ENCODE measurements around the gene EIF3L.

DNA sequence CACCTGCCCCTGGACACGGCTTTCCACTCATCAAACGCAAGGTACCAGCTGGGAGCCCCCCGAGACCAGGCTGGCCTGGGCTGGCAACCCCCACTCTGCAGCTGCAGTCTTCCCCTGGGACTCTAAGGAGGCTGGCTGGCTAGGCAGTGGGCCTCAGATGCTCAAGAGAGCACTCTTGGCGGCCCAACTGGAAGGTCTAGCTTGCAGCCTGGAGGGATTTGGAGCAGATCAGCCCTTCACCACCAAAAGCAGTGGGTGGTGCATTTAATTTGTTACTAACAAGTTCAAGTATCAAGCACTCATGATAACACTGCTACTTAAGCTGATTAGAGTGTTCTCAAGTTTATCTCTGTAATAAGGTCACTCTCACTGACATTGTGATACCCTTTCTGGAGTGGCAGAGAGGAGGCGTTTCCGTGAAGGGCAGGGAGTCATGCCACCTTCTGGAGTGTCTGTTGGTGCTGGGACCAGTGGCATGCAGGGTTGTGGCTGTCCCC lies 82.7 kb downstream of the EIF3L start:
- TF ChIP-seq ESRRG (CRISPR knock-in tag; IDR thresholded peaks at IDR 0.05), result no peak
- TF ChIP-seq CSRNP3 (CRISPR knock-in tag; IDR thresholded peaks at IDR 0.05), result no peak
- no peak for TF ChIP-seq ARNTL (CRISPR knock-in tag; IDR thresholded peaks at IDR 0.05; ENCODE audit: borderline replicate concordance, low read depth)
- no peak for TF ChIP-seq CREB5 (CRISPR knock-in tag; IDR thresholded peaks at IDR 0.05; ENCODE audit: low read depth)
- TF ChIP-seq CSDC2 (CRISPR knock-in tag; IDR thresholded peaks at IDR 0.05), result no peak
